ENCODE measurements around the gene DNAJB2. TPM values are rescaled to one million over a fixed set of nuclear protein-coding genes. Genes with fewer than 3 reads are reported as not detected.
A peak's percentile ranks its signal among the peaks of the same experiment; 100 is the strongest.

Gene DNAJB2
- total RNA-seq, 2 donors from 2014 or later, result 43.4 to 47.9 TPM

GRCh38 chr2:219293736-219294231, 14.6 kb downstream of the DNAJB2 start:
- Mint-ChIP-seq H3K36me3 (no peaks in the 10 kb centered on the region), H3K27ac (peak overlapping the region; percentile 23 to 51), H3K4me1 (ENCODE audit: low read depth in 2 of 2) (peaks cover 6 to 12% of the 10 kb centered on the region in 2 donors), H3K4me3 (peak overlapping the region; percentile 81), H3K27me3 (no peaks in the 10 kb centered on the region), H3K9me3 (no peaks in the 10 kb centered on the region)
- ATAC-seq, result no peak
- DNase-seq (ENCODE audit: low spot score), result no peak

DNA sequence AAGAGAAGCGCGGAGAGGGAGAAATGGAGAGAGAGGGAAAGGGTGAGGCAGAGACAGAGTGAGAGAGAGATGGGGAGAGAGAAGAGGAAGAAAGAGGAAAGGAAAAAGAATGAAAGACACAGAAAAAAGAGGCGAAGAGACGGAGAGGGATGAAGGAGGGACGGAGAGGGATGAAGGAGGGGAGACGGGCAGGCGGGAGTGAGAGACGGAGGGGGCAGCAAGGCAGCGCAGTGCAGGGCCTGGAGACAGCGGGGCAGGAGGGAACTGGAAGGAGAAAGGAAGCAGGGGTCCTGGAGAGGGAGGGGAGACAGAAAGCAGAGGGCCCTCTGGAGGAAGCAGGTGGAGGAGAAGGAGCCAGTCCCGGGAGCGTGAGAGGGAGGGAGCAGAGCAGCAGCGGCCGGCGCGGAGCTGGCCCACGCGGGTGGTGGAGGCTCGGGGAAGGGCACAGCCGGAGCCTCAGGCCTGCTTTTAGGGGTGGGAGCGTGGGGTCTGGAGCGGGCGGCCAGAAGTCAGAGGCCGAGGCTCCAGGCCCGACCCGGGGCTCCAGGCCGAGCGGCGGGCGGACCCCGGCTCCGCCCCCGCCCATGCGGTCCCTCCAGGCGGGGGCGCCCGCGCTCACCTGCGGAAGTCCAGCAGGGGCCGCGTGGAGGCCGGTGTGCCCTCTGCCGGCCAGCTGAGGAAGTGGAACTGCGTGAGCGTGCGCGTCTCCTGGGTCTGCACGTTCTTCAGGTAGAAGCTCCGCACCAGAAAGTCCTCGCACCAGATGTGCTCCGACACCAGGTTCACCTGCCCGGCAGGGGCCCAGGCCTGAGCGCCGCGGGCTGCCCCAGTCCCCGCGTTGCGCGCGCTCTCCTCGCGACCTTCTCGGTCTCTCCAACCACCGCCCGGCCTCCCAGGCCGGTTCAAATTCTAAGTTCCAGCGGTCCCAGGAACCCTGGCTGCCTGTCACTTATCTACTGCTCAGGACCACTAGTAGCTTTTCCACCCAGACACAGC, 15.5 kb downstream of the DNAJB2 start:
- DNase-seq (ENCODE audit: low spot score), result peak; percentile 90
- H3K27ac Mint-ChIP-seq, result peak overlapping the region; percentile 23 to 51

GRCh38 chr2:219296142-219296541, 17.0 kb downstream of the DNAJB2 start:
- no peak for ATAC-seq
- Mint-ChIP-seq H3K4me3 (no peak overlapping the region), H3K27me3 (peaks cover 2 to 4% of the 10 kb centered on the region in 2 donors), H3K27ac (no peak overlapping the region), H3K36me3 (no peaks in the 10 kb centered on the region), H3K4me1 (ENCODE audit: low read depth in 2 of 2) (peaks cover 6 to 12% of the 10 kb centered on the region in 2 donors), H3K9me3 (no peaks in the 10 kb centered on the region)
- DNase-seq (ENCODE audit: low spot score), result no peak

More for the DNA sequence above, 15.5 kb downstream of the DNAJB2 start:
- Mint-ChIP-seq H3K9me3 (no peaks in the 10 kb centered on the region), H3K27me3 (no peaks in the 10 kb centered on the region), H3K4me3 (peak overlapping the region; percentile 81), H3K4me1 (ENCODE audit: low read depth in 2 of 2) (peaks cover 6 to 12% of the 10 kb centered on the region in 2 donors), H3K36me3 (no peaks in the 10 kb centered on the region)
- peak; percentile 94 to 95 for ATAC-seq

DNA sequence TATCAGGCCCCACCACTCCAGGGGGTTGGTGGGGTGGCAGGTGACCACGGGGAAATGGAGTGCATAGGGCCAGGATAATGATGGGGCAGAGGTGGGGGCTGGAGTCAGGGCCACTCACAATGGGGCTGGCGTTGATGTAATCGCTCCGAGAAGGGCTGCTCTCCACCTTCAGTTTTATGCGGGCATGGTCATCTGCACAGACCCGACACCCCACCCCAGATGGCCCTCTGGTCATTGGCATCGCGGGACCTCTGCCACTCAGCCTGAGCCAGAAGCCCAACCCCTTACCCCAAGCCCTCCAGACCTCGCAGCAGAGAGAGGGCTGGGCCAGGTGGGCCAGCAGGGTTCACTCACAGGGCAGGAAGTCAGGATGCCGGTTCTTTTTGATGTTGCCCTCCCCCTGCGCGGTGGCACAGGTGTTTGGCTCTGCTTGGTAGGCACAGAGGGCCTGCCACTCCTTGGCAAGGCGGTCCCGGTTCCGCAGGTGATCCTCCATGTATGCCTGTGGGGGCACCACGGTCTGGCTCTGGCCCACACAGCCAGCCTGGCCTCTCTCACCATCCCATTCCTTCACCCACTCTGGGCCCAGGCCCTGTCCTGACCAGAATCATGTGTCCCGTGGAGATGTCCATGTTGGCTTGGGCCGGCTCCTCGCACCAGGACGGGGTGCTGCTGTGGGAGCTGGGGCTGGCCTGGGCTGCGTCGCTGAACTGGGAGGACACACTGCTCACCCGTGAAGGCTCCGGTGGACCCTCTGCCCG, 17.6 kb downstream of the DNAJB2 start:
- ATAC-seq (no peak), DNase-seq (ENCODE audit: low spot score) (no peak)
- Mint-ChIP-seq H3K27me3 (peaks cover 6 to 9% of the 10 kb centered on the region in 2 donors), H3K36me3 (no peaks in the 10 kb centered on the region), H3K4me1 (ENCODE audit: low read depth in 2 of 2) (peaks cover 6 to 12% of the 10 kb centered on the region in 2 donors), H3K4me3 (no peak overlapping the region), H3K27ac (no peak overlapping the region), H3K9me3 (no peaks in the 10 kb centered on the region)

DNA sequence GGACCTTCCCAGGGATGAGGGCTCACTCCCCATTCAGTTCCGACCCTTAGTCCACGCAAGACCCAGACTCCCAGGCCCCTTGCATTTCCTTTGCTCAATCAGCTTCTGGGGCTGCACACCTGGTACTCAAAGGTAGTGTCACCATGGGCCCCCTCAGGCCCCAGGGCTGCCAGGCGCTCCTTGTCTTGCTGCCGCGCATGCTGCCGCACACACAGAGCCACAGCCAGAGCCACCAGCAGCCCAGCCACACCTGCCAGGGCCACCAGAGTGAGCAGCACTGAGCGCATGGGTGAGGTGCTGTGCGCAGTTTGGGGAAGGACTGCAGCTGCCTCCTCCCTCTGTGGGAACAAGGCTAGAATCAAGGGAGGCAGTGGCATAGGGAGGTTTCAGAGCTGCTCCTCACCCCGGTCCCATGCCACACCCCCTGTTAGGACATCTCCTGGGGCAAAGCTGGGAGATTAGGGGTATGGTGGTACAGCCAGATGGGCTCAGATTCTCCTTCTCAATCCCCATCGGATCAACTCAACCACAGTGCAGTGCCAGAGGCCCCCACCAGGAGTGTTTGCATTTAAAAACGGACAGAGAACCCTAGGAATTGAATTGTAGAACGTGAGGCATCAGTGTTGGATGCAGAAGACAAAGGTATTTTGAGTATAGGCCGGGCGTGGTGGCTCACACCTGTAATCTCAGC, 18.7 kb downstream of the DNAJB2 start:
- peaks cover 9% of the 10 kb centered on the region in 2 donors for H3K27me3 Mint-ChIP-seq
- peaks cover 6 to 12% of the 10 kb centered on the region in 2 donors for H3K4me1 Mint-ChIP-seq (ENCODE audit: low read depth in 2 of 2)

GRCh38 chr2:219298759-219299371, 19.7 kb downstream of the DNAJB2 start:
- Mint-ChIP-seq H3K9me3 (no peaks in the 10 kb centered on the region), H3K27ac (no peak overlapping the region), H3K27me3 (peaks cover 13 to 16% of the 10 kb centered on the region in 2 donors), H3K4me3 (no peak overlapping the region), H3K36me3 (no peaks in the 10 kb centered on the region), H3K4me1 (ENCODE audit: low read depth in 2 of 2) (peaks cover 6 to 11% of the 10 kb centered on the region in 2 donors)
- ATAC-seq (peak; percentile 69 to 73), DNase-seq (ENCODE audit: low spot score) (peak; percentile 88)

More for the DNA sequence above, 18.7 kb downstream of the DNAJB2 start:
- no peak overlapping the region for H3K27ac Mint-ChIP-seq
- ATAC-seq (no peak), DNase-seq (ENCODE audit: low spot score) (no peak)
- H3K4me3 Mint-ChIP-seq, result no peak overlapping the region
- no peaks in the 10 kb centered on the region for H3K9me3 Mint-ChIP-seq
- H3K36me3 Mint-ChIP-seq, result no peaks in the 10 kb centered on the region

GRCh38 chr2:219299372-219299760, 20.2 kb downstream of the DNAJB2 start:
- peaks cover 2 to 6% of the 10 kb centered on the region in 2 donors for H3K4me1 Mint-ChIP-seq (ENCODE audit: low read depth in 2 of 2)
- no peaks in the 10 kb centered on the region for H3K36me3 Mint-ChIP-seq
- H3K4me3 Mint-ChIP-seq, result no peak overlapping the region
- H3K9me3 Mint-ChIP-seq, result no peaks in the 10 kb centered on the region
- no peak for DNase-seq (ENCODE audit: low spot score)
- no peak overlapping the region for H3K27ac Mint-ChIP-seq
- ATAC-seq, result no peak
- peaks cover 16 to 19% of the 10 kb centered on the region in 2 donors for H3K27me3 Mint-ChIP-seq

GRCh38 chr2:219300022-219300421, 20.9 kb downstream of the DNAJB2 start:
- Mint-ChIP-seq H3K27ac (no peak overlapping the region), H3K27me3 (peaks cover 22 to 26% of the 10 kb centered on the region in 2 donors), H3K4me3 (no peak overlapping the region)

GRCh38 chr2:219302412-219302968, 23.3 kb downstream of the DNAJB2 start:
- Mint-ChIP-seq H3K9me3 (no peaks in the 10 kb centered on the region), H3K4me3 (no peak overlapping the region), H3K36me3 (no peaks in the 10 kb centered on the region), H3K4me1 (ENCODE audit: low read depth in 2 of 2) (no peaks in the 10 kb centered on the region), H3K27ac (no peak overlapping the region), H3K27me3 (peaks cover 36 to 47% of the 10 kb centered on the region in 2 donors)
- ATAC-seq, result no peak
- no peak for DNase-seq (ENCODE audit: low spot score)

More at GRCh38 chr2:219300022-219300421, 20.9 kb downstream of the DNAJB2 start:
- no peaks in the 10 kb centered on the region for H3K9me3 Mint-ChIP-seq
- H3K4me1 Mint-ChIP-seq (ENCODE audit: low read depth in 2 of 2), result peaks cover 0 to 4% of the 10 kb centered on the region in 2 donors
- DNase-seq (ENCODE audit: low spot score) (no peak), ATAC-seq (no peak)
- no peaks in the 10 kb centered on the region for H3K36me3 Mint-ChIP-seq

DNA sequence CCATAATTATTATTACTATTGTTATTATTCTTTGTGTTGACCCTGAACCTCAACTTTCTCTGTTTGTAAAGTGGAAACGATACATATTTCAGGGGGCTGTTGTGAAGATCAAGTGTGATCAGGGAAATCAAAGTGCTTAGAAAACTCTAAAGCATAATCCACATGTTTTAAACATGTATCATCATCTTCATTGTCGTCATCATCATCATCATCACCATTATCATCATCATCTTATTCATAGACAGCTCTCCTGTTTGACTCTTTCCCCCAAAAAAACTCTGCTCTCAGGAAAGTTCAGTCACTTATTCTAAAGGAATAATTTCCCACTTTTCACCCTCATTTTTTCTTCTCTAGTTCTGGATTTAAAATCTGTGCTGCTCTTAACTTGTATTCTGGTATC, 25.1 kb downstream of the DNAJB2 start:
- H3K27me3 Mint-ChIP-seq, result peaks cover 44 to 51% of the 10 kb centered on the region in 2 donors
- no peaks in the 10 kb centered on the region for H3K9me3 Mint-ChIP-seq
- H3K27ac Mint-ChIP-seq, result no peak overlapping the region
- no peaks in the 10 kb centered on the region for H3K4me1 Mint-ChIP-seq (ENCODE audit: low read depth in 2 of 2)
- H3K36me3 Mint-ChIP-seq, result no peaks in the 10 kb centered on the region
- ATAC-seq (no peak), DNase-seq (ENCODE audit: low spot score) (no peak)
- H3K4me3 Mint-ChIP-seq, result no peak overlapping the region

DNA sequence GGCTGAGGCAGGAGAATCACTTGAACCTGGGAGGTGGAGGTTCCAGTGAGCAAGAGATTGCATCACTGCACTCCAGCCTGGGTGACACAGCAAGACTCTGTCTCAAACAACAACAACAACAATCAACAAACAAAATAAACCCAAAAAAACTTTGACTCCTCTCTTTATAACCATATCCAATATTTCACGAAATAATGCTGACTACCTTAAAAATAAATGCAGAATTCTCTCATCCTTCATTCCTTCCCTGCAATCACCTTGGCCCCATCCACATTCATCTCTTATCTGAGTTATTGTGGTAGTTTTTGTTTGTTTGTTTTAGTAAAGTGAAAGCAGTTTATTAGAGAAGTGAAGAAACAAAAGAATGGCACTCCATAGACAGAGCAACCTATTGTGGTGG, 26.9 kb downstream of the DNAJB2 start:
- no peaks in the 10 kb centered on the region for H3K9me3 Mint-ChIP-seq
- DNase-seq (ENCODE audit: low spot score), result no peak
- H3K4me1 Mint-ChIP-seq (ENCODE audit: low read depth in 2 of 2), result no peaks in the 10 kb centered on the region
- ATAC-seq, result no peak
- no peak overlapping the region for H3K4me3 Mint-ChIP-seq
- H3K27me3 Mint-ChIP-seq, result peaks cover 52 to 63% of the 10 kb centered on the region in 2 donors
- no peaks in the 10 kb centered on the region for H3K36me3 Mint-ChIP-seq
- no peak overlapping the region for H3K27ac Mint-ChIP-seq

DNA sequence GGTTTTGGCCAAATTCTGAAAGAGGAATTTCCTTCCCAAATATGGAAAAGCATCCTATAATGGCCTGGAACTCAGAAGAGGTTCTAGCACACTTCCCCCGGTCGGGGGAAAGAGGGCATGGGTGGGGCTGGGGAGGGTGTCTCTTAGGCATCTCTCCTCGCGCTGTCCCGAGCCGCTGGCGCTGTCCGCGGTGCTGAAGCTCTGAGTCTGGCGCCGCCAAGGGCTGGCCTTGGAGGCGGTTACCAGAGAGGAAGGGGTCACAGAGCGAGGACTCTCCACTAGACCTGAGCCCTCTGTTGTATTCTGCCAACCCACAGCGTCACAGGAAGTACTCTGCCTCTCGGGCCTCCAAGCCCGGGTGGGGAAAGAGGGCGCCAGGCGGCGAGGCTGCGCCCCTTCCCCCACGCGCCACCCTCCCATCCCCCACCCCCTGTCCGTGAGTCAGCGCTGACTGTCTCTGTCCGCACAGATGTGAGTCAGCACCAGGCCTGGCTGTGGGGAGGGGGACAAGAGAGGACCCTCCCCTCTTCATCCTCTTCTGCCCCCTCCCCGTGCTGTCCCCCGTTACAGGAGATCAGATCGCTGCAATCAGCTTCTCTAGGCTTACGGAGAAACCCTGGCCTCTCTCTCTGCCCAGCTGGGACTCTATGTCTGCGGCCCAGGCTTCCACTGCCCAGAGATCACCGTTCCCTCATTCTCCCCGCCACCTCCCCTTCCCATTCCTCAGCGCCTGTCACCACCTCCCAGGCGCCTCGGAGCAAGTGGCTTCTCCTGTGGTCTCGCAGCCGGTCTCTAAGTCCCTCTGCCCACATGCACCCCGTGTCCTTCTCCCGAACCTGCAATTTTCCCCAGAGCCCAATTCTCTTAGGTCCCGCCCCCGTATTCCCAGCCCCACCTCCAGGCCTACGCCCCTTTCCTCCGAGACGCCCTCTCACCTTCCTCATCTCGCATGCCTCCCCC, 29.3 kb downstream of the DNAJB2 start:
- no peaks in the 10 kb centered on the region for H3K9me3 Mint-ChIP-seq
- H3K4me1 Mint-ChIP-seq (ENCODE audit: low read depth in 2 of 2), result no peaks in the 10 kb centered on the region
- H3K27me3 Mint-ChIP-seq, result peaks cover 43 to 60% of the 10 kb centered on the region in 2 donors
- H3K27ac Mint-ChIP-seq, result no peak overlapping the region
- H3K4me3 Mint-ChIP-seq, result no peak overlapping the region
- ATAC-seq (peak; percentile 80 to 85), DNase-seq (ENCODE audit: low spot score) (peak; percentile 80)
- no peaks in the 10 kb centered on the region for H3K36me3 Mint-ChIP-seq
